SK-N-SH (cell line): ENCODE data around the gene RNF217. TPM values are rescaled to one million over a fixed set of nuclear protein-coding genes. Genes with fewer than 3 reads are reported as not detected.

ENCODE experiments used
- CTCF ChIA-PET: fragments of 300-600, 350-600 bp; formaldehyde crosslinking; extraction: SDS; loops from one replicate; lab custom pipeline; 2021; lab: Yijun Ruan, JAX
- POLR2A ChIA-PET: fragments of 350-600 bp; sonication (Branson Sonifier 250); formaldehyde crosslinking; extraction: SDS; loops from one replicate; lab custom pipeline; 2020; ENCODE audit warnings: antibody characterized with exemption, inconsistent platforms; lab: Yijun Ruan, JAX
- DNase-seq: peaks from one replicate; pipeline ENCODE4 v3.0.0; 2012
- H2AFZ ChIP-seq: fragments of 200-600 bp; sonication (generic); 2 replicates; pipeline ENCODE4 v1.8.1; 2016; ENCODE audit warnings: antibody characterized with exemption, mild to moderate bottlenecking, low read depth
- H3F3A ChIP-seq: fragments of 200-600 bp; sonication (generic); replicated peaks from 2 replicates; pipeline ENCODE3; 2016; ENCODE audit warnings: antibody characterized with exemption, mild to moderate bottlenecking; ENCODE audit not compliant: insufficient read depth
- H3K27ac ChIP-seq, 2 experiments: fragments of 200-500 bp in 1 of 2; fragments of 200-600 bp in 1 of 2; sonication (Bioruptor generic) in 1 of 2; sonication (generic), shearing (Covaris generic) in 1 of 2; 2 replicates each; pipeline versions ENCODE4 v1.5.1 to v1.6.1; 2014 to 2016; ENCODE audit warnings: low read depth in 2 of 2, inconsistent platforms in 1 of 2, low read length in 1 of 2, mild to moderate bottlenecking in 1 of 2, mixed read lengths in 1 of 2
- H3K27me3 ChIP-seq: fragments of 200-600 bp; sonication (generic), shearing (Covaris generic); 2 replicates; pipeline ENCODE4 v1.6.1; 2016; ENCODE audit warnings: mixed run types; ENCODE audit not compliant: insufficient read depth
- H3K36me3 ChIP-seq, 2 experiments: fragments of 200-500 bp in 1 of 2; fragments of 200-600 bp in 1 of 2; sonication (Bioruptor generic) in 1 of 2; sonication (generic) in 1 of 2; replicated peaks in 1 of 2; 2 replicates each; pipeline versions ENCODE3 to v1.5.1; 2014 to 2016; ENCODE audit warnings: low read length in 1 of 2, mild to moderate bottlenecking in 1 of 2; ENCODE audit not compliant: insufficient read depth in 2 of 2, control insufficient read depth in 1 of 2
- H3K4me1 ChIP-seq, 2 experiments: fragments of 200-500 bp in 1 of 2; fragments of 200-600 bp in 1 of 2; sonication (Bioruptor generic) in 1 of 2; sonication (generic), shearing (Covaris generic) in 1 of 2; 2 replicates each; pipeline versions ENCODE4 v1.5.1 to v1.6.1; 2014 to 2016; ENCODE audit warnings: low read depth in 1 of 2, low read length in 1 of 2, mixed run types in 1 of 2; ENCODE audit not compliant: insufficient read depth in 2 of 2, control insufficient read depth in 1 of 2
- H3K4me2 ChIP-seq: fragments of 200-600 bp; sonication (generic), shearing (Covaris generic); 2 replicates; pipeline ENCODE4 v1.6.1; 2017; ENCODE audit warnings: mixed run types
- H3K4me3 ChIP-seq, 2 experiments: fragments of 200-500 bp in 1 of 2; fragments of 200-600 bp in 1 of 2; sonication (Bioruptor generic) in 1 of 2; sonication (generic), shearing (Covaris generic) in 1 of 2; 2 replicates each; pipeline versions ENCODE4 v1.5.1 to v1.8.1; 2014 to 2016; ENCODE audit warnings: low read depth in 2 of 2, inconsistent platforms in 1 of 2, low read length in 1 of 2, mild to moderate bottlenecking in 1 of 2, mixed read lengths in 1 of 2, moderate library complexity in 1 of 2
- H3K79me2 ChIP-seq: fragments of 200-600 bp; sonication (generic); 2 replicates; pipeline ENCODE4 v1.8.1; 2017; ENCODE audit warnings: mild to moderate bottlenecking; ENCODE audit not compliant: insufficient read depth
- H3K9ac ChIP-seq: fragments of 200-600 bp; sonication (generic); 2 replicates; pipeline ENCODE4 v1.6.1; 2017; ENCODE audit warnings: mixed run types
- H3K9me2 ChIP-seq: fragments of 200-600 bp; sonication (generic); 2 replicates; pipeline ENCODE4 v1.6.1; 2017; ENCODE audit warnings: mixed run types
- H3K9me3 ChIP-seq: fragments of 200-600 bp; sonication (generic); 2 replicates; pipeline ENCODE4 v1.6.1; 2017; ENCODE audit warnings: mixed run types, mild to moderate bottlenecking, moderate library complexity
- H4K20me1 ChIP-seq: fragments of 200-600 bp; sonication (generic); 2 replicates; pipeline ENCODE4 v1.6.1; 2017; ENCODE audit warnings: mild to moderate bottlenecking, mixed run types; ENCODE audit not compliant: insufficient read depth
- ELF1 ChIP-seq: IDR thresholded peaks from 2 replicates; pipeline ENCODE4 v1.4.0; 2012
- EZH2phosphoT487 ChIP-seq: fragments of 200-600 bp; sonication (generic); IDR thresholded peaks from 2 replicates; pipeline ENCODE4 v1.6.1; 2017; ENCODE audit warnings: low read depth, mixed run types, mild to moderate bottlenecking, antibody characterized with exemption, moderate library complexity, borderline replicate concordance
- IRF3 ChIP-seq: fragments of 150-350 bp; IDR thresholded peaks from 2 replicates; pipeline ENCODE4 v1.6.1; 2016; ENCODE audit warnings: mild to moderate bottlenecking, low read depth, low read length
- JUND ChIP-seq: IDR thresholded peaks from 2 replicates; pipeline ENCODE4 v1.4.0; 2012
- MEF2A ChIP-seq: IDR thresholded peaks from 2 replicates; pipeline ENCODE4 v1.4.0; 2012; ENCODE audit warnings: low read depth, borderline replicate concordance
- NRF1 ChIP-seq: IDR thresholded peaks from 2 replicates; pipeline ENCODE4 v1.6.1; 2012; ENCODE audit warnings: low read depth, mild to moderate bottlenecking, low read length
- PBX3 ChIP-seq: IDR thresholded peaks from 2 replicates; pipeline ENCODE4; 2012
- REST ChIP-seq: IDR thresholded peaks from 2 replicates; pipeline ENCODE4 v1.6.1; 2012; ENCODE audit warnings: mild to moderate bottlenecking, low read depth, low read length, moderate library complexity
- TAF1 ChIP-seq: IDR thresholded peaks from 2 replicates; pipeline ENCODE4 v1.6.1; 2012; ENCODE audit warnings: low read depth, mild to moderate bottlenecking, low read length, moderate library complexity, borderline replicate concordance
- WGBS: methylation state at CpG from one replicate; pipeline ENCODE4 v1.1.6; 2017; ENCODE audit warnings: low lambda C conversion rate; 5-methylcytosine and 5-hydroxymethylcytosine counted together
- polyA plus RNA-seq, 3 experiments: library from polyadenylated mRNA; depleted of rRNA; stranded (reverse); fragments of >200 nt; gene quantifications; 2 replicates each; pipeline ENCODE4 v1.2.3, GENCODE V29; 2012
- TF ChIP-seq, protein P1 (sequence below): IDR thresholded peaks from 2 replicates; pipeline ENCODE4 v1.4.0; 2012; ENCODE audit warnings: low read depth, borderline replicate concordance

Gene RNF217
- polyA plus RNA-seq, 1 of the 3 experiments (the other 2 are of a cell fraction): 0.28 TPM

GRCh38 chr6:124927806-124928205 lies 34.4 kb upstream of the RNF217 start:
- H4K20me1 ChIP-seq: no peaks in the 10 kb centered on the region
- DNase-seq: no peak
- CTCF ChIA-PET: no interaction called here
- H3K4me2 ChIP-seq: no peak overlapping the region
- H3K9me3 ChIP-seq: no peaks in the 10 kb centered on the region
- H3K79me2 ChIP-seq: no peaks in the 10 kb centered on the region
- H3K4me1 ChIP-seq: no peaks in the 10 kb centered on the region
- TF ChIP-seq TAF1: no peak
- H3F3A ChIP-seq: no peaks in the 10 kb centered on the region
- POLR2A ChIA-PET: no interaction called here
- no peak overlapping the region for H3K9ac ChIP-seq
- H3K36me3 ChIP-seq: no peaks in the 10 kb centered on the region
- H3K27me3 ChIP-seq: no peaks in the 10 kb centered on the region
- H2AFZ ChIP-seq: no peak overlapping the region
- no peak overlapping the region for H3K4me3 ChIP-seq
- H3K27ac ChIP-seq: no peak overlapping the region
- H3K9me2 ChIP-seq: no peaks in the 10 kb centered on the region
- 0% methylated on average over 2 of the region's 2 CpGs for WGBS

DNA sequence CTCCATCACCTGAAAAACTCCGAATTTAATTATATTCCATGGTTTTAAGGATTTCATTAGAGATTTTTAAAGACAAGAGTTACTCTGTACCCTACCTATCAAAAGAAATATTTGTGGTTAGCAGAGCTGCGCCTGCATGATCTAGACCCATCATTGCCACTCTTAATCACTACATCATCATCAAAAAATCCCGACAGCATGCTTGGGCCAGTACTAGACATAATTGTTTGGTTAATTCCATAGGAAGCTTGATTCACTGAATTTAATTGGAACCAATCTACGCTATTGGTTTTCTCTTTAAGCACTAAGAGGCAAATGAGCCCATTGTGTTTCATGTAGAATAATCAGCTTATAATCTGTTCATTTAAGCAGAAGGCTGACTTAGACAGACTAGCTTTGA lies 33.4 kb upstream of the RNF217 start:
- Histone ChIP-seq H3K4me3 (no peak overlapping the region), H3K79me2 (no peaks in the 10 kb centered on the region), H3F3A (no peaks in the 10 kb centered on the region)
- no peak for TF ChIP-seq IRF3
- TF ChIP-seq, all 33 proteins: peak for 0
- DNase-seq: no peak
- H3K36me3 ChIP-seq: no peaks in the 10 kb centered on the region
- no peaks in the 10 kb centered on the region for H4K20me1 ChIP-seq
- H3K9ac ChIP-seq: no peak overlapping the region
- H2AFZ ChIP-seq: no peak overlapping the region
- H3K4me1 ChIP-seq: no peaks in the 10 kb centered on the region
- H3K9me2 ChIP-seq: no peaks in the 10 kb centered on the region
- no peaks in the 10 kb centered on the region for H3K9me3 ChIP-seq
- WGBS: 9% methylated on average over 4 of the region's 4 CpGs
- H3K27me3 ChIP-seq: no peaks in the 10 kb centered on the region
- no peak overlapping the region for H3K4me2 ChIP-seq
- no peak overlapping the region for H3K27ac ChIP-seq
- ChIA-PET CTCF (no interaction called here), POLR2A (no interaction called here)

DNA sequence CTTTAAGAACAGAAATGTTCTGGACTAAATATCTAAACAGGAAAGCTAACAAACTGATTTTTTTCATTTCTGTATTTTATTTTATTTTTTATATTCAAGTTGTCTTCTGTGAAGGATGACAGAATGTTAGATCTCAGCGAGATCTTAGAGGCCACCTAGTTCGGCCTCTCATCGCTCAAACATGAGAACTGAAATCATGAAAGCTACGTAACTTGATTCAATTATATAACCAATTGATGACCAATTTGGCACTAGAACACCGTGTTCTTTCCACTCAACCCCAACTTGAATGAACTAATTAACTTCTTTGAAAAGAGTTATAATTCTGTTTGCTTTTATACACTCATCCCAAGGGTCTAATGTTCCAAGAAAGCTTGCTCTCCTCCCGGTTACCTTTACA lies 24.6 kb upstream of the RNF217 start:
- no peak overlapping the region for H3K27ac ChIP-seq
- POLR2A ChIA-PET: no interaction called here
- TF ChIP-seq EZH2phosphoT487 (no peak), MEF2A (no peak), IRF3 (no peak), JUND (no peak), ELF1 (no peak), PBX3 (no peak), NRF1 (no peak), REST (no peak)
- TF ChIP-seq, protein P1, sequence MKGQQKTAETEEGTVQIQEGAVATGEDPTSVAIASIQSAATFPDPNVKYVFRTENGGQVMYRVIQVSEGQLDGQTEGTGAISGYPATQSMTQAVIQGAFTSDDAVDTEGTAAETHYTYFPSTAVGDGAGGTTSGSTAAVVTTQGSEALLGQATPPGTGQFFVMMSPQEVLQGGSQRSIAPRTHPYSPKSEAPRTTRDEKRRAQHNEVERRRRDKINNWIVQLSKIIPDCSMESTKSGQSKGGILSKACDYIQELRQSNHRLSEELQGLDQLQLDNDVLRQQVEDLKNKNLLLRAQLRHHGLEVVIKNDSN: no peak
- no peak overlapping the region for H3K9ac ChIP-seq
- H3K27me3 ChIP-seq: no peaks in the 10 kb centered on the region; the same call in 1 of the 2 replicates
- no peak overlapping the region for H3K4me2 ChIP-seq
- H3K4me1 ChIP-seq: no peaks in the 10 kb centered on the region
- H2AFZ ChIP-seq: no peak overlapping the region
- H4K20me1 ChIP-seq: no peaks in the 10 kb centered on the region
- H3K36me3 ChIP-seq: no peaks in the 10 kb centered on the region
- no peaks in the 10 kb centered on the region for H3K79me2 ChIP-seq
- CTCF ChIA-PET: no interaction called here
- H3K9me2 ChIP-seq: no peaks in the 10 kb centered on the region
- 36% methylated on average over 6 of the region's 6 CpGs for WGBS
- H3F3A ChIP-seq: no peaks in the 10 kb centered on the region
- DNase-seq: no peak
- H3K9me3 ChIP-seq: no peaks in the 10 kb centered on the region; the same call in 1 of the 2 replicates
- H3K4me3 ChIP-seq: no peak overlapping the region
